Breast epithelium (tissue), 3 donors: ENCODE data around the gene HMGN5.

Experiments
- POLR2A ChIP-seq: fragments of 450-650 bp; IDR thresholded peaks from one replicate; pipeline ENCODE4 v1.6.1; 2016; ENCODE audit warnings: antibody characterized with exemption, mild to moderate bottlenecking, moderate library complexity
- POLR2AphosphoS5 ChIP-seq, 3 donors: sonication (generic); formaldehyde crosslinking; IDR thresholded peaks; one replicate each; pipeline ENCODE4 v1.6.1; 2017; ENCODE audit warnings: antibody characterized with exemption in 3 of 3
- TF ChIP-seq, protein P1 (sequence below), 3 donors: fragments of 450-650 bp; IDR thresholded peaks; one replicate each; pipeline ENCODE4 v1.5.1; 2016 to 2017; ENCODE audit warnings: antibody characterized with exemption in 3 of 3, mild to moderate bottlenecking in 3 of 3, moderate library complexity in 3 of 3

DNA sequence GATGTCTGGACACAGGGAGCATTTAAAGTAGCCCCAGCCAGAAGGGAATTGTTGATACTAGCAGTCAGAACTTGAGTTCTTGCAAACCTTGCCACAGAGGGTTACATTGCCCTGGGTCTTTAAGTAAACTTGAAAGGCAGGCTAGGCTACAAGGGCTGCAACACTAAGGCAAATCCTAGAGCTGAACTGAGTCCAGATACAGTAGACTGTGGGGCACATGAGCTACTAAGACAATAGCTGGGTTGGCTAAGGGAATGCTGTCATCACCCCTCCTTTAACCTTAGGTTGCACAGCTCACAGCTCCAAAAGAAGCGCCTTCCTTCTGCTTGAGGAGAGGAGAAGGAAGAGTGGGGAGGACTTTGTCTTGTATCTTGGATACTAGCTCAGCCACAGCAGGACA is 35.8 kb upstream of the HMGN5 start:
- TF ChIP-seq, protein P1, sequence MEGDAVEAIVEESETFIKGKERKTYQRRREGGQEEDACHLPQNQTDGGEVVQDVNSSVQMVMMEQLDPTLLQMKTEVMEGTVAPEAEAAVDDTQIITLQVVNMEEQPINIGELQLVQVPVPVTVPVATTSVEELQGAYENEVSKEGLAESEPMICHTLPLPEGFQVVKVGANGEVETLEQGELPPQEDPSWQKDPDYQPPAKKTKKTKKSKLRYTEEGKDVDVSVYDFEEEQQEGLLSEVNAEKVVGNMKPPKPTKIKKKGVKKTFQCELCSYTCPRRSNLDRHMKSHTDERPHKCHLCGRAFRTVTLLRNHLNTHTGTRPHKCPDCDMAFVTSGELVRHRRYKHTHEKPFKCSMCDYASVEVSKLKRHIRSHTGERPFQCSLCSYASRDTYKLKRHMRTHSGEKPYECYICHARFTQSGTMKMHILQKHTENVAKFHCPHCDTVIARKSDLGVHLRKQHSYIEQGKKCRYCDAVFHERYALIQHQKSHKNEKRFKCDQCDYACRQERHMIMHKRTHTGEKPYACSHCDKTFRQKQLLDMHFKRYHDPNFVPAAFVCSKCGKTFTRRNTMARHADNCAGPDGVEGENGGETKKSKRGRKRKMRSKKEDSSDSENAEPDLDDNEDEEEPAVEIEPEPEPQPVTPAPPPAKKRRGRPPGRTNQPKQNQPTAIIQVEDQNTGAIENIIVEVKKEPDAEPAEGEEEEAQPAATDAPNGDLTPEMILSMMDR (IDR thresholded peaks at IDR 0.05): no peak
- no peak for TF ChIP-seq POLR2A
- TF ChIP-seq POLR2AphosphoS5 (IDR thresholded peaks at IDR 0.05): no peak
